Suprapubic skin (tissue), 4 donors: ENCODE results near the gene AFP. TPM values are rescaled to one million over a fixed set of nuclear protein-coding genes. Genes with fewer than 3 reads are reported as not detected.
"Not testable (repeated sequence)": the region's sequence is repeated elsewhere in the genome, so short reads cannot be mapped to it uniquely, and the experiment has no call there.

Source experiments
- DNase-seq, 2 donors: peaks; one replicate each; pipeline ENCODE4 v3.0.0-alpha.2; 2019; ENCODE audit warnings: low spot score in 2 of 2
- H3K27ac ChIP-seq: fragments of 200-600 bp; sonication (generic); one replicate; pipeline ENCODE4 v1.5.1; 2019
- H3K27me3 ChIP-seq: fragments of 200-600 bp; sonication (generic); one replicate; pipeline ENCODE4 v1.5.1; 2019
- H3K36me3 ChIP-seq: fragments of 200-600 bp; sonication (generic); one replicate; pipeline ENCODE4 v1.5.1; 2019
- H3K4me1 ChIP-seq: fragments of 200-600 bp; sonication (generic); one replicate; pipeline ENCODE4 v1.5.1; 2019
- H3K4me3 ChIP-seq: fragments of 200-600 bp; sonication (generic); one replicate; pipeline ENCODE4 v1.5.1; 2019; ENCODE audit warnings: mild to moderate bottlenecking
- H3K9me3 ChIP-seq: fragments of 200-600 bp; sonication (generic); one replicate; pipeline ENCODE4 v1.5.1; 2019
- CTCF ChIP-seq, 2 donors: fragments of 200-600 bp in 1 of 2; fragments of 450-650 bp in 1 of 2; sonication (generic) in 1 of 2; IDR thresholded peaks; one replicate each; pipeline ENCODE4 v1.5.1; 2016 to 2019; ENCODE audit warnings: antibody characterized with exemption in 2 of 2, mild to moderate bottlenecking in 1 of 2, moderate library complexity in 1 of 2
- EP300 ChIP-seq: sonication (generic); formaldehyde crosslinking; IDR thresholded peaks from one replicate; pipeline ENCODE4 v1.6.1; 2017; ENCODE audit warnings: antibody characterized with exemption
- POLR2A ChIP-seq, 2 donors: fragments of 450-650 bp; IDR thresholded peaks; one replicate each; pipeline ENCODE4 v1.6.1; 2017; ENCODE audit warnings: antibody characterized with exemption in 2 of 2, mild to moderate bottlenecking in 2 of 2, moderate library complexity in 2 of 2
- POLR2AphosphoS5 ChIP-seq, 3 donors: sonication (generic); formaldehyde crosslinking; IDR thresholded peaks; one replicate each; pipeline ENCODE4 v1.6.1; 2017; ENCODE audit warnings: antibody characterized with exemption in 3 of 3
- WGBS: methylation state at CpG from one replicate; pipeline ENCODE4 v1.1.5; 2018; 5-methylcytosine and 5-hydroxymethylcytosine counted together
- total RNA-seq, 4 donors: library from RNA; depleted of rRNA; stranded (reverse); fragments of >200 nt; gene quantifications; one replicate each; pipeline ENCODE4 v1.1.0, GENCODE V29; 2016

AFP gene
- not detected for total RNA-seq

GRCh38 chr4:73435984-73436383, at the start of gene AFP:
Gene AFP, plus strand, starts transcription at chr4:73436221. Its CDS starts 42 bp downstream, at chr4:73436263.
- no peaks in the 10 kb centered on the region for H3K27me3 ChIP-seq
- 88% methylated on average over 1 of the region's 1 CpG for WGBS
- no peak within 1 kb of the TSS for H3K27ac ChIP-seq
- no peak for DNase-seq
- TF ChIP-seq POLR2A (IDR thresholded peaks at IDR 0.05) = no peak
- TF ChIP-seq EP300 = no peak
- no peak for TF ChIP-seq CTCF (IDR thresholded peaks at IDR 0.05)
- TF ChIP-seq POLR2AphosphoS5 (IDR thresholded peaks at IDR 0.05) = no peak
- no peaks in the 10 kb centered on the region for H3K36me3 ChIP-seq
- H3K4me1 ChIP-seq = no peaks in the 10 kb centered on the region
- H3K9me3 ChIP-seq = no peaks in the 10 kb centered on the region
- H3K4me3 ChIP-seq = no peak within 1 kb of the TSS

GRCh38 chr4:73387552-73387951, 48.5 kb upstream of the AFP start:
- Histone ChIP-seq H3K27ac (no peak overlapping the region), H3K36me3 (no peaks in the 10 kb centered on the region), H3K27me3 (no peaks in the 10 kb centered on the region), H3K4me3 (no peak overlapping the region), H3K9me3 (no peaks in the 10 kb centered on the region), H3K4me1 (no peaks in the 10 kb centered on the region)
- TF ChIP-seq EP300 (no peak), POLR2A (IDR thresholded peaks at IDR 0.05) (no peak), POLR2AphosphoS5 (IDR thresholded peaks at IDR 0.05) (no peak), CTCF (IDR thresholded peaks at IDR 0.05) (no peak)
- DNase-seq = no peak

GRCh38 chr4:73388887-73389286, 47.1 kb upstream of the AFP start:
- Histone ChIP-seq H3K9me3 (no peaks in the 10 kb centered on the region), H3K4me1 (no peaks in the 10 kb centered on the region), H3K27me3 (no peaks in the 10 kb centered on the region), H3K4me3 (no peak overlapping the region), H3K36me3 (no peaks in the 10 kb centered on the region), H3K27ac (no peak overlapping the region)
- no peak for TF ChIP-seq POLR2A (IDR thresholded peaks at IDR 0.05)
- TF ChIP-seq CTCF (IDR thresholded peaks at IDR 0.05) = no peak
- TF ChIP-seq POLR2AphosphoS5 (IDR thresholded peaks at IDR 0.05) = no peak
- no peak for TF ChIP-seq EP300
- no peak for DNase-seq
- WGBS = 93% methylated on average over 1 of the region's 1 CpG

GRCh38 chr4:73389663-73390062, 46.4 kb upstream of the AFP start:
- not testable (repeated sequence) for DNase-seq, H3K9me3 ChIP-seq, H3K27me3 ChIP-seq, H3K4me1 ChIP-seq, H3K4me3 ChIP-seq, H3K36me3 ChIP-seq, H3K27ac ChIP-seq
- WGBS = 98% methylated on average over 2 of the region's 2 CpGs

- Histone ChIP-seq H3K27me3 (no peaks in the 10 kb centered on the region), H3K9me3 (no peaks in the 10 kb centered on the region), H3K4me3 (no peak overlapping the region), H3K36me3 (no peaks in the 10 kb centered on the region), H3K27ac (no peak overlapping the region), H3K4me1 (no peaks in the 10 kb centered on the region)
- no peak for DNase-seq
- TF ChIP-seq POLR2AphosphoS5 (IDR thresholded peaks at IDR 0.05) = no peak
- TF ChIP-seq EP300 = no peak
Measured at GRCh38 chr4:73391774-73392173, 44.2 kb upstream of the AFP start.

GRCh38 chr4:73392936-73393335, 43.1 kb upstream of the AFP start:
- WGBS = 88% methylated on average over 2 of the region's 2 CpGs
- H3K4me3 ChIP-seq = no peak overlapping the region
- no peaks in the 10 kb centered on the region for H3K9me3 ChIP-seq
- no peak overlapping the region for H3K27ac ChIP-seq
- no peak for DNase-seq
- no peaks in the 10 kb centered on the region for H3K4me1 ChIP-seq
- H3K27me3 ChIP-seq = no peaks in the 10 kb centered on the region
- H3K36me3 ChIP-seq = no peaks in the 10 kb centered on the region
- TF ChIP-seq EP300 = no peak
- TF ChIP-seq CTCF (IDR thresholded peaks at IDR 0.05) = no peak
- no peak for TF ChIP-seq POLR2AphosphoS5 (IDR thresholded peaks at IDR 0.05)
- no peak for TF ChIP-seq POLR2A (IDR thresholded peaks at IDR 0.05)
